ENCODE results near the gene COG7. TPM values are rescaled to one million over a fixed set of nuclear protein-coding genes. Genes with fewer than 3 reads are reported as not detected.
"Not testable (repeated sequence)": the region's sequence is repeated elsewhere in the genome, so short reads cannot be mapped to it uniquely, and the experiment has no call there.

Gene COG7
- polyA plus RNA-seq, 1 of the 3 experiments (the other 2 are of a cell fraction): 33.0 TPM

DNA sequence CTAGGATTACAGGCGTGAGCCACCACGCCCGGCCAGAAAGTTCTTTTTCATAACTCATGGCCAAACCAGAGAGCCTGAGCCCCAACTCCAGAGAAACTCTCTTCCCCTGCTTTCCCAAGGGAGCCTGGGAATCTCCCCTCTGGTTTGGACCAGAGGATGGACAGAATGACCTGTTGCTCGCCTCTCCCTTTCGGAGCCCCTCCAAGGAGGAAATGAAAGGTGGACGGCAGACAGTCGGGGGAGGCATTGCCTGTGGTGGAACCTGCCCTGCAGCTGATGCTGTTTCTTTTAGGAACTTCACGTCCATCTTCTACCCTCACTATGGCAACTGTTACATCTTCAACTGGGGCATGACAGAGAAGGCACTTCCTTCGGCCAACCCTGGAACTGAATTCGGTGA lies 85.4 kb downstream of the COG7 start:
- no peaks in the 10 kb centered on the region for H3K36me3 ChIP-seq (replicated peaks in 1 of 2; ENCODE audit: control insufficient read depth in 1 of 2, insufficient read depth in 2 of 2, low read length in 1 of 2)
- H3K79me2 ChIP-seq (ENCODE audit: insufficient read depth): no peaks in the 10 kb centered on the region
- no peak overlapping the region for H3K9ac ChIP-seq
- H2AFZ ChIP-seq (ENCODE audit: low read depth): no peak overlapping the region
- no peak overlapping the region for H3K27ac ChIP-seq (ENCODE audit: low read depth in 2 of 2, low read length in 1 of 2)
- no peaks in the 10 kb centered on the region for H3K9me2 ChIP-seq
- H3K4me1 ChIP-seq (ENCODE audit: control insufficient read depth in 1 of 2, insufficient read depth in 2 of 2, low read depth in 1 of 2, low read length in 1 of 2): peaks cover 0 to 2% of the 10 kb centered on the region in 2 experiments; a peak in 1 of 4 replicates
- no peaks in the 10 kb centered on the region for H3K9me3 ChIP-seq
- H3K4me2 ChIP-seq: no peak overlapping the region
- TF ChIP-seq SMC3 (IDR thresholded peaks at IDR 0.05; ENCODE audit: low read depth, low read length): no peak
- TF ChIP-seq, protein P1, sequence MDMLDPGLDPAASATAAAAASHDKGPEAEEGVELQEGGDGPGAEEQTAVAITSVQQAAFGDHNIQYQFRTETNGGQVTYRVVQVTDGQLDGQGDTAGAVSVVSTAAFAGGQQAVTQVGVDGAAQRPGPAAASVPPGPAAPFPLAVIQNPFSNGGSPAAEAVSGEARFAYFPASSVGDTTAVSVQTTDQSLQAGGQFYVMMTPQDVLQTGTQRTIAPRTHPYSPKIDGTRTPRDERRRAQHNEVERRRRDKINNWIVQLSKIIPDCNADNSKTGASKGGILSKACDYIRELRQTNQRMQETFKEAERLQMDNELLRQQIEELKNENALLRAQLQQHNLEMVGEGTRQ (IDR thresholded peaks at IDR 0.05; ENCODE audit: borderline replicate concordance, low read depth, low read length): no peak
- no peak for TF ChIP-seq RAD21 (IDR thresholded peaks at IDR 0.05; ENCODE audit: low read length)
- POLR2A ChIA-PET: no interaction called here
- no peaks in the 10 kb centered on the region for H3F3A ChIP-seq (replicated peaks; ENCODE audit: insufficient read depth)
- DNase-seq: no peak
- no peaks in the 10 kb centered on the region for H3K27me3 ChIP-seq (ENCODE audit: insufficient read depth)
- H3K4me3 ChIP-seq (ENCODE audit: low read depth in 2 of 2, low read length in 1 of 2): no peak overlapping the region
- 63% methylated on average over 7 of the region's 10 CpGs for whole genome bisulfite sequencing (ENCODE audit: low lambda C conversion rate)
- CTCF ChIA-PET: no interaction called here
- no peaks in the 10 kb centered on the region for H4K20me1 ChIP-seq (ENCODE audit: insufficient read depth)

GRCh38 chr16:23366341-23366740 lies 86.6 kb downstream of the COG7 start:
- H3F3A ChIP-seq (replicated peaks; ENCODE audit: insufficient read depth); H3K4me1 ChIP-seq (ENCODE audit: control insufficient read depth in 1 of 2, insufficient read depth in 2 of 2, low read depth in 1 of 2, low read length in 1 of 2); H3K36me3 ChIP-seq (replicated peaks in 1 of 2; ENCODE audit: control insufficient read depth in 1 of 2, insufficient read depth in 2 of 2, low read length in 1 of 2); H3K79me2 ChIP-seq (ENCODE audit: insufficient read depth); DNase-seq; H3K27ac ChIP-seq (ENCODE audit: low read depth in 2 of 2, low read length in 1 of 2); POLR2A ChIA-PET; H3K9ac ChIP-seq; H3K9me3 ChIP-seq; H3K9me2 ChIP-seq; H3K4me3 ChIP-seq (ENCODE audit: low read depth in 2 of 2, low read length in 1 of 2); H4K20me1 ChIP-seq (ENCODE audit: insufficient read depth); CTCF ChIA-PET; H3K27me3 ChIP-seq (ENCODE audit: insufficient read depth); H3K4me2 ChIP-seq; H2AFZ ChIP-seq (ENCODE audit: low read depth): not testable (repeated sequence)
- 44% methylated on average over 7 of the region's 7 CpGs for WGBS (ENCODE audit: low lambda C conversion rate)

DNA sequence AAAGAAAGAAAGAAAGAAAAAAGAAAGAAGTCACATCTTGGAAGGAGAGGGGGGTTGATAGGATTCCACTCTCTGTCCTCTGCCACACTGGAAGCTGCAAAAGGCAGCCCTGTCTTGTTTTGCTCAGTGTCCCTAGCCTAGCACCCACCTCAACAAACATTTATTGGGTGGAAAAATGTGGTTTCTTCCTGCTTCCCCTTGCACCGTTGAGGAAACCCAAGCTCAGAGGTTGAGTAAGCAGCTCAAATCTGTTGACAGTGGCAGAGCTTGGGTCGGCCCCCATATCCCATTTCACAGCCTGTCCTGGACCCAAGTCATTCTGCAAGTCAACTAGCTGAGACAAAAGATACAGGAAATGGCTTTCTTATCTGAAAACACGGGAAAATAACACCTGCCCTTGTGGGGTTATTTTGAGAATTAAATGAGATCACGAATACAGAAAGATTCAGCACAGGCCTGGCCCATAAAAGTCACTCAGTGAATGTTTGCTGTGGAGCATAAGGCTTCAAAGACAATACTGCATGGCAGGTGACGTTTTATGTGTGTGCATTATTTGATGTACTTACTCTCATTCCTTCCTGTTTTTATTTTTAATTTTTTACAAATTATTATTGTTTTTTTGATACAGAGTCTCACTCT lies 87.3 kb downstream of the COG7 start:
- no peaks in the 10 kb centered on the region for H3F3A ChIP-seq (replicated peaks; ENCODE audit: insufficient read depth)
- H3K36me3 ChIP-seq (replicated peaks in 1 of 2; ENCODE audit: control insufficient read depth in 1 of 2, insufficient read depth in 2 of 2, low read length in 1 of 2): no peaks in the 10 kb centered on the region
- H3K4me3 ChIP-seq (ENCODE audit: low read depth in 2 of 2, low read length in 1 of 2): no peak overlapping the region
- H3K4me2 ChIP-seq: no peak overlapping the region
- no peak for DNase-seq
- H3K9ac ChIP-seq: no peak overlapping the region
- no peaks in the 10 kb centered on the region for H3K79me2 ChIP-seq (ENCODE audit: insufficient read depth)
- CTCF ChIA-PET: interaction anchor here (0.7 kb wide), 1 partner anchor 155 kb away, joined by 3 read pairs; no protein-coding TSS in a partner anchor
- H4K20me1 ChIP-seq (ENCODE audit: insufficient read depth): no peaks in the 10 kb centered on the region
- POLR2A ChIA-PET: no interaction called here
- H3K9me3 ChIP-seq: no peaks in the 10 kb centered on the region
- H2AFZ ChIP-seq (ENCODE audit: low read depth): no peak overlapping the region
- no peak overlapping the region for H3K27ac ChIP-seq (ENCODE audit: low read depth in 2 of 2, low read length in 1 of 2)
- no peaks in the 10 kb centered on the region for H3K27me3 ChIP-seq (ENCODE audit: insufficient read depth)
- peaks cover 0 to 3% of the 10 kb centered on the region in 2 experiments; a peak in 1 of 4 replicates for H3K4me1 ChIP-seq (ENCODE audit: control insufficient read depth in 1 of 2, insufficient read depth in 2 of 2, low read depth in 1 of 2, low read length in 1 of 2)
- 27% methylated on average over 4 of the region's 5 CpGs for WGBS (ENCODE audit: low lambda C conversion rate)
- no peaks in the 10 kb centered on the region for H3K9me2 ChIP-seq
- TF ChIP-seq SIN3A (IDR thresholded peaks at IDR 0.05; ENCODE audit: borderline replicate concordance, low read depth, low read length) (no peak), FOXM1 (IDR thresholded peaks at IDR 0.05; ENCODE audit: low read depth) (no peak), TCF12 (IDR thresholded peaks at IDR 0.05) (no peak), MEF2A (IDR thresholded peaks at IDR 0.05; ENCODE audit: borderline replicate concordance, low read depth) (no peak), NFIC (IDR thresholded peaks at IDR 0.05; ENCODE audit: borderline replicate concordance) (no peak), FOSL2 (IDR thresholded peaks at IDR 0.05; ENCODE audit: borderline replicate concordance, low read depth) (no peak), YY1 (IDR thresholded peaks at IDR 0.05; ENCODE audit: low read depth) (no peak), EZH2phosphoT487 (IDR thresholded peaks at IDR 0.05; ENCODE audit: borderline replicate concordance, low read depth) (no peak), SMC3 (IDR thresholded peaks at IDR 0.05; ENCODE audit: low read depth, low read length) (no peak), GABPA (IDR thresholded peaks at IDR 0.05; ENCODE audit: low read depth) (no peak), GATA2 (CRISPR knock-in tag; IDR thresholded peaks at IDR 0.05) (no peak)
- TF ChIP-seq, protein P2, sequence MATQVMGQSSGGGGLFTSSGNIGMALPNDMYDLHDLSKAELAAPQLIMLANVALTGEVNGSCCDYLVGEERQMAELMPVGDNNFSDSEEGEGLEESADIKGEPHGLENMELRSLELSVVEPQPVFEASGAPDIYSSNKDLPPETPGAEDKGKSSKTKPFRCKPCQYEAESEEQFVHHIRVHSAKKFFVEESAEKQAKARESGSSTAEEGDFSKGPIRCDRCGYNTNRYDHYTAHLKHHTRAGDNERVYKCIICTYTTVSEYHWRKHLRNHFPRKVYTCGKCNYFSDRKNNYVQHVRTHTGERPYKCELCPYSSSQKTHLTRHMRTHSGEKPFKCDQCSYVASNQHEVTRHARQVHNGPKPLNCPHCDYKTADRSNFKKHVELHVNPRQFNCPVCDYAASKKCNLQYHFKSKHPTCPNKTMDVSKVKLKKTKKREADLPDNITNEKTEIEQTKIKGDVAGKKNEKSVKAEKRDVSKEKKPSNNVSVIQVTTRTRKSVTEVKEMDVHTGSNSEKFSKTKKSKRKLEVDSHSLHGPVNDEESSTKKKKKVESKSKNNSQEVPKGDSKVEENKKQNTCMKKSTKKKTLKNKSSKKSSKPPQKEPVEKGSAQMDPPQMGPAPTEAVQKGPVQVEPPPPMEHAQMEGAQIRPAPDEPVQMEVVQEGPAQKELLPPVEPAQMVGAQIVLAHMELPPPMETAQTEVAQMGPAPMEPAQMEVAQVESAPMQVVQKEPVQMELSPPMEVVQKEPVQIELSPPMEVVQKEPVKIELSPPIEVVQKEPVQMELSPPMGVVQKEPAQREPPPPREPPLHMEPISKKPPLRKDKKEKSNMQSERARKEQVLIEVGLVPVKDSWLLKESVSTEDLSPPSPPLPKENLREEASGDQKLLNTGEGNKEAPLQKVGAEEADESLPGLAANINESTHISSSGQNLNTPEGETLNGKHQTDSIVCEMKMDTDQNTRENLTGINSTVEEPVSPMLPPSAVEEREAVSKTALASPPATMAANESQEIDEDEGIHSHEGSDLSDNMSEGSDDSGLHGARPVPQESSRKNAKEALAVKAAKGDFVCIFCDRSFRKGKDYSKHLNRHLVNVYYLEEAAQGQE (IDR thresholded peaks at IDR 0.05; ENCODE audit: low read depth, low read length): no peak
- TF ChIP-seq, protein P3, sequence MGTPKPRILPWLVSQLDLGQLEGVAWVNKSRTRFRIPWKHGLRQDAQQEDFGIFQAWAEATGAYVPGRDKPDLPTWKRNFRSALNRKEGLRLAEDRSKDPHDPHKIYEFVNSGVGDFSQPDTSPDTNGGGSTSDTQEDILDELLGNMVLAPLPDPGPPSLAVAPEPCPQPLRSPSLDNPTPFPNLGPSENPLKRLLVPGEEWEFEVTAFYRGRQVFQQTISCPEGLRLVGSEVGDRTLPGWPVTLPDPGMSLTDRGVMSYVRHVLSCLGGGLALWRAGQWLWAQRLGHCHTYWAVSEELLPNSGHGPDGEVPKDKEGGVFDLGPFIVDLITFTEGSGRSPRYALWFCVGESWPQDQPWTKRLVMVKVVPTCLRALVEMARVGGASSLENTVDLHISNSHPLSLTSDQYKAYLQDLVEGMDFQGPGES (IDR thresholded peaks at IDR 0.05; ENCODE audit: low read depth, low read length): no peak
